ENCODE data around the gene KRTAP2-2. TPM values are rescaled to one million over a fixed set of nuclear protein-coding genes. Genes with fewer than 3 reads are reported as not detected.

The KRTAP2-2 gene
- total RNA-seq, 2 donors from 2014 or later: not detected

- H3K36me3 ChIP-seq: no peaks in the 10 kb centered on the region
- no peak overlapping the region for H3K27ac ChIP-seq
- no peak for DNase-seq (ENCODE audit: low spot score)
- no peak for TF ChIP-seq CTCF (IDR thresholded peaks at IDR 0.05)
- H3K27me3 ChIP-seq: no peaks in the 10 kb centered on the region
- no peak overlapping the region for H3K4me3 ChIP-seq
- no peaks in the 10 kb centered on the region for H3K4me1 ChIP-seq
- H3K9me3 ChIP-seq: no peaks in the 10 kb centered on the region
These were observed 35.6 kb downstream of the KRTAP2-2 start for GRCh38 chr17:41019415-41019814.

GRCh38 chr17:41018541-41018940, 36.5 kb downstream of the KRTAP2-2 start:
- no peak for DNase-seq (ENCODE audit: low spot score)
- H3K4me1 ChIP-seq: no peaks in the 10 kb centered on the region
- H3K27me3 ChIP-seq: no peaks in the 10 kb centered on the region
- H3K36me3 ChIP-seq: no peaks in the 10 kb centered on the region
- H3K4me3 ChIP-seq: no peak overlapping the region
- no peaks in the 10 kb centered on the region for H3K9me3 ChIP-seq
- no peak for TF ChIP-seq CTCF (IDR thresholded peaks at IDR 0.05)
- no peak overlapping the region for H3K27ac ChIP-seq

GRCh38 chr17:41016578-41017215, 38.3 kb downstream of the KRTAP2-2 start:
- Histone ChIP-seq H3K27ac (no peak overlapping the region), H3K4me3 (no peak overlapping the region), H3K9me3 (no peaks in the 10 kb centered on the region), H3K4me1 (no peaks in the 10 kb centered on the region), H3K27me3 (no peaks in the 10 kb centered on the region), H3K36me3 (no peaks in the 10 kb centered on the region)
- TF ChIP-seq CTCF (IDR thresholded peaks at IDR 0.05): no peak
- DNase-seq (ENCODE audit: low spot score): no peak

- H3K27me3 ChIP-seq: no peaks in the 10 kb centered on the region
- no peaks in the 10 kb centered on the region for H3K4me1 ChIP-seq
- no peak for TF ChIP-seq CTCF (IDR thresholded peaks at IDR 0.05)
- no peak for DNase-seq (ENCODE audit: low spot score)
- no peak overlapping the region for H3K4me3 ChIP-seq
- H3K27ac ChIP-seq: no peak overlapping the region
- H3K36me3 ChIP-seq: no peaks in the 10 kb centered on the region
- no peaks in the 10 kb centered on the region for H3K9me3 ChIP-seq
These were observed 39.6 kb downstream of the KRTAP2-2 start for GRCh38 chr17:41015454-41015853.

GRCh38 chr17:41013606-41014005, 41.4 kb downstream of the KRTAP2-2 start:
- H3K27ac ChIP-seq: no peak overlapping the region
- no peak for DNase-seq (ENCODE audit: low spot score)
- H3K36me3 ChIP-seq: no peaks in the 10 kb centered on the region
- no peaks in the 10 kb centered on the region for H3K4me1 ChIP-seq
- H3K4me3 ChIP-seq: no peak overlapping the region
- no peaks in the 10 kb centered on the region for H3K27me3 ChIP-seq
- TF ChIP-seq CTCF (IDR thresholded peaks at IDR 0.05): no peak
- no peaks in the 10 kb centered on the region for H3K9me3 ChIP-seq

GRCh38 chr17:41013181-41013580, 41.8 kb downstream of the KRTAP2-2 start:
- H3K4me1 ChIP-seq: no peaks in the 10 kb centered on the region
- no peak overlapping the region for H3K4me3 ChIP-seq
- TF ChIP-seq CTCF (IDR thresholded peaks at IDR 0.05): no peak
- H3K36me3 ChIP-seq: no peaks in the 10 kb centered on the region
- no peak for DNase-seq (ENCODE audit: low spot score)
- no peaks in the 10 kb centered on the region for H3K9me3 ChIP-seq
- H3K27me3 ChIP-seq: no peaks in the 10 kb centered on the region
- H3K27ac ChIP-seq: no peak overlapping the region

Data from right atrium auricular region (tissue), 2 donors.